PC-3 (cell line): Measurements from ENCODE around the gene EIF1.

Source experiments
- EZH2 ChIP-seq: fragments of 300-600 bp; sonication (generic); IDR thresholded peaks from one replicate; pipeline ENCODE4 v1.6.1; 2017; ENCODE audit warnings: antibody characterized with exemption, mild to moderate bottlenecking, low read length; ENCODE audit not compliant: unreplicated experiment
- EZH2phosphoT487 ChIP-seq: fragments of 300-600 bp; sonication (generic); IDR thresholded peaks from 2 replicates; pipeline ENCODE4 v1.6.1; 2018; ENCODE audit warnings: mild to moderate bottlenecking, antibody characterized with exemption, low read length, borderline replicate concordance
- TF ChIP-seq, protein P1 (sequence below): fragments of 300-600 bp; sonication (generic); conservative IDR thresholded peaks from 2 replicates; pipeline ENCODE4 v1.5.1; 2017; ENCODE audit warnings: antibody characterized with exemption, low read depth, mild to moderate bottlenecking, low read length

DNA sequence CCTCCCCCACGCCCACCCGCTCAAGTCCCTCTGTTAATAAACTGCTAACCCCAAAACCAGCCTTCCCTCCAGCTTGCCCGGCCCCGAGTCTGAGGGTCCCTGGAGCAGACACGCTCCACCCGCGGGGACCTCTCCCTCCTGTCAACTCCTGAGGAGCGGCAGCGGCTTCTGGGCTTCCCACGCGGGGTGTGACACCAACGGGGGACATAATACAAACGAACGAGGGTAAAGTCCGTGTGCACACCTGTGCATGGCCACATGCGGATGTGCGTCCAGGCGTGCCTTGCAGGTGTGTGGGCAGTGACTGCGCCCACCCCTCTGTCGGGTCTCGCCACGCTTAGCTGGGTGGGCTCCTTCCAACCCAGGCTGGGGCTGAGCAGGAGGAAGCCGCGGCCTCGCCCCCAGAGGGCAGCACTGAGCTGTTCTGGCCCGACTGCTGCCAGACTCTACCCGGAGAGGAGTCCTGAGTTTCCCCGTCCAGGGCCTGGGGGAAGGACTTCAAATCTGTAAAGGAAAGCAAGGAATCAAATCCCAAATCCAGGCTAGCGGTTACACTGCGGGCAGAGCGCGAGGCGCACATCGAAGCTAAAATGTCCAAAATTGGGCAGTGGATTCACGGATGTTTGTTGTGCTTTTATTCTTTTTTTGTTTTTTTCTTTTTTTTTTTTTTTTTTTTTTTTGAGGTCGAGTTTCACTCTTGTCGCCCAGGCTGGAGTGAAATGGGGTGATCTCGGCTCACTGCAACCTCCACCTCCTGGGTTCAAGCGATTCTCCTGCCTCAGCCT, 40.1 kb upstream of the EIF1 start:
- TF ChIP-seq, protein P1, sequence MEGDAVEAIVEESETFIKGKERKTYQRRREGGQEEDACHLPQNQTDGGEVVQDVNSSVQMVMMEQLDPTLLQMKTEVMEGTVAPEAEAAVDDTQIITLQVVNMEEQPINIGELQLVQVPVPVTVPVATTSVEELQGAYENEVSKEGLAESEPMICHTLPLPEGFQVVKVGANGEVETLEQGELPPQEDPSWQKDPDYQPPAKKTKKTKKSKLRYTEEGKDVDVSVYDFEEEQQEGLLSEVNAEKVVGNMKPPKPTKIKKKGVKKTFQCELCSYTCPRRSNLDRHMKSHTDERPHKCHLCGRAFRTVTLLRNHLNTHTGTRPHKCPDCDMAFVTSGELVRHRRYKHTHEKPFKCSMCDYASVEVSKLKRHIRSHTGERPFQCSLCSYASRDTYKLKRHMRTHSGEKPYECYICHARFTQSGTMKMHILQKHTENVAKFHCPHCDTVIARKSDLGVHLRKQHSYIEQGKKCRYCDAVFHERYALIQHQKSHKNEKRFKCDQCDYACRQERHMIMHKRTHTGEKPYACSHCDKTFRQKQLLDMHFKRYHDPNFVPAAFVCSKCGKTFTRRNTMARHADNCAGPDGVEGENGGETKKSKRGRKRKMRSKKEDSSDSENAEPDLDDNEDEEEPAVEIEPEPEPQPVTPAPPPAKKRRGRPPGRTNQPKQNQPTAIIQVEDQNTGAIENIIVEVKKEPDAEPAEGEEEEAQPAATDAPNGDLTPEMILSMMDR, result peak; percentile 81
- TF ChIP-seq EZH2phosphoT487 (no peak), EZH2 (no peak)
